Suprapubic skin (tissue), 3 donors: ENCODE data around the gene KDELR3.

ENCODE experiments used
- CTCF ChIP-seq, 2 donors: fragments of 200-600 bp in 1 of 2; fragments of 450-650 bp in 1 of 2; sonication (generic) in 1 of 2; IDR thresholded peaks; one replicate each; pipeline ENCODE4 v1.5.1; 2016 to 2019; ENCODE audit warnings: antibody characterized with exemption in 2 of 2, mild to moderate bottlenecking in 1 of 2, moderate library complexity in 1 of 2
- POLR2AphosphoS5 ChIP-seq, 3 donors: sonication (generic); formaldehyde crosslinking; IDR thresholded peaks; one replicate each; pipeline ENCODE4 v1.6.1; 2017; ENCODE audit warnings: antibody characterized with exemption in 3 of 3

GRCh38 chr22:38460426-38460840, 7.5 kb upstream of the KDELR3 start:
- TF ChIP-seq POLR2AphosphoS5 (IDR thresholded peaks at IDR 0.05), result no peak
- no peak for TF ChIP-seq CTCF (IDR thresholded peaks at IDR 0.05)
